ENCODE measurements around the gene WDR87. TPM values are rescaled to one million over a fixed set of nuclear protein-coding genes. Genes with fewer than 3 reads are reported as not detected.

WDR87 gene
- total and polyA plus RNA-seq, 2 of the 8 experiments (the other 6 are each of a cell fraction or from before 2014, with no cell fraction given) = not detected

DNA sequence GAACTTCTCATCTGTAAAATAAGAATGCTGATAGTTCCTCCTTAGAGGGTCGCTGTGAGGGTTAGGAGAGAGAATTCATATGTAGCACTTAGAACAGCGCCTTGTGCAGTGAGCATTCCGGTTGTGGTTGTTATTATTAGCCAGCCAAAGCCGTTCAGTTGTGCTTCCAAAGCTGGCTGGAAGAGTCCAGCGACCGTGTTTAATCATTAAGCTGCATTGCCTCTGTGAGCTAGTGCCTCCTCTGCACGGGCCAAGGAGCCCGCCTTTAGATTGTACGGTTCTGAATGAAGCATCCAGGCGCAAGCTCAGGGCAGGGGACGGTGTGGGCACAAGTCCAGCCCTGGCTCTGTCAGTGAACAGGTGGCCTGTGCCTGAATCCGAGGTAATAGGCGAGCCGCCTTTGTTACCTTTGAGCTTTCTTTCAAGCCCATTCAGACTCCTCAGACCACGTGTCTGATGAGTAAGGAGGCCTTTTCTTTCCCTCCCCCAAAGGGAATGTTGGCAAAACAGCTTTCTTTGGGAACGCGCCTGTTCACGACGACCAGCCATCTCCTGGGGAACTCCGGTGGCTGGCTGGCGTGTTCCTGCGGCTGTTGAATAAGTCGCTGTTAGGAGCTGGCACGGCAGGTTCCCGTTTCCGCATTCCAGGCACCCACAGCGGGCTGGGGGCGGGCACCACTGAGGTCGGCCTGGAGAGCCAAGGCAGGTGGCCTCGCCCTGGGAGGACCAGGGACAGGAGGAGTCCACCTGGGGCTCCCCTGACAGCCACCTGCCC, 25.7 kb upstream of the WDR87 start:
- Histone ChIP-seq H4K8ac (ENCODE audit: extremely low read depth, insufficient read depth, low read length) (peak overlapping the region; percentile 81), H3K79me2 (ENCODE audit: control insufficient read depth in 1 of 2, insufficient read depth in 2 of 2, low read length in 2 of 2) (peaks cover 7 to 66% of the 10 kb centered on the region in 2 experiments), H3K4ac (replicated peaks; ENCODE audit: insufficient read length, low read depth, low read length) (peak overlapping the region; percentile 84), H2AFZ (ENCODE audit: low read length) (no peak overlapping the region), H3K56ac (replicated peaks; ENCODE audit: insufficient read length, low read depth, low read length) (peak overlapping the region; percentile 78), H3K4me2 (ENCODE audit: insufficient read depth in 1 of 2, low read depth in 2 of 2, low read length in 2 of 2) (peak overlapping the region; percentile 71 to 77), H2BK5ac (ENCODE audit: low read depth, low read length) (peak overlapping the region; percentile 91), H3K9me3 (ENCODE audit: insufficient read depth in 2 of 2, low read depth in 1 of 2, low read length in 1 of 2) (peaks cover 3 to 9% of the 10 kb centered on the region in 2 experiments; a peak in 2 of 4 replicates), H2BK12ac (ENCODE audit: low read depth, low read length) (peak overlapping the region; percentile 99), H3K18ac (ENCODE audit: extremely low read depth, low read length) (peak overlapping the region; percentile 92), H4K5ac (ENCODE audit: insufficient read length, low read depth, low read length) (peak overlapping the region; percentile 64), H3K27ac (ENCODE audit: low read depth, low read length) (peak overlapping the region; percentile 91), H3K23me2 (ENCODE audit: low read depth, low read length) (peaks cover 8% of the 10 kb centered on the region; the same call in 1 of the 2 replicates), H4K91ac (replicated peaks; ENCODE audit: insufficient read length, low read length) (peak overlapping the region; percentile 98), H2AK5ac (ENCODE audit: low read depth, low read length) (peak overlapping the region; percentile 72), H3K4me1 (replicated peaks in 1 of 4; ENCODE audit: control insufficient read depth in 3 of 4, insufficient read depth in 4 of 4, low read length in 3 of 4) (peaks cover 25 to 39% (median 33%) of the 10 kb centered on the region in 4 experiments), H2BK15ac (ENCODE audit: low read length) (peak overlapping the region; percentile 88; the same call in 1 of the 2 replicates), H2BK20ac (ENCODE audit: low read length) (peak overlapping the region; percentile 29), H4K20me1 (replicated peaks in 1 of 2; ENCODE audit: control insufficient read depth in 1 of 2, insufficient read depth in 2 of 2, low read length in 2 of 2) (peaks cover 0 to 1% of the 10 kb centered on the region in 2 experiments), H3K27me3 (replicated peaks in 1 of 4; ENCODE audit: control insufficient read depth in 3 of 4, extremely low read depth in 1 of 4, insufficient read depth in 3 of 4, low read length in 3 of 4) (no peaks in the 10 kb centered on the region), H3K36me3 (ENCODE audit: control insufficient read depth in 2 of 4, insufficient read depth in 4 of 4, low read length in 3 of 4) (peaks cover 0 to 9% (median 4%) of the 10 kb centered on the region in 4 experiments; a peak in 2 of 8 replicates), H2BK120ac (replicated peaks; ENCODE audit: low read depth, low read length) (peak overlapping the region; percentile 94), H3K14ac (ENCODE audit: insufficient read length) (no peak overlapping the region), H3K9ac (replicated peaks in 1 of 4; ENCODE audit: extremely low read depth in 1 of 4, low read depth in 3 of 4, low read length in 3 of 4) (peak overlapping the region in 3 of 4 experiments; percentile 50 to 70 (median 68); a peak in 5 of 7 replicates), H3K23ac (ENCODE audit: insufficient read length) (no peak overlapping the region), H3K79me1 (ENCODE audit: low read depth, low read length) (peaks cover 38% of the 10 kb centered on the region), H3K4me3 (ENCODE audit: extremely low read depth in 1 of 4, insufficient read depth in 2 of 4, low read depth in 3 of 4, low read length in 4 of 4) (peak overlapping the region; percentile 21 to 52 (median 28); a peak in 7 of 8 replicates)
- WGBS, 2 experiments (ENCODE audit: extremely low coverage in 1 of 2, insufficient coverage in 1 of 2, insufficient read length in 1 of 2, insufficient replicate concordance in 2 of 2, low coverage in 1 of 2, low lambda C conversion rate in 2 of 2, missing lambda C conversion rate in 1 of 2) = 9% methylated on average over 30 of the region's 30 CpGs; no CpG with 5 or more reads in 1 of the 2 experiments
- POLR2A ChIA-PET (ENCODE audit: partially characterized antibody) = interaction anchor here (0.9 to 4.3 kb wide), 15 partner anchors 8 to 425 kb away, joined by 3 to 37 read pairs (median 5); partner anchors contain the start of genes SIPA1L3, WDR87 and ZNF793
- FAIRE-seq (peak; percentile 81), DNase-seq (ENCODE audit: low read depth in 1 of 2, low spot score in 2 of 2) (peak; percentile 70 to 78)
- CTCF ChIA-PET (ENCODE audit: partially characterized antibody) = interaction anchor here (0.6 to 4.3 kb wide), 14 partner anchors 9 to 185 kb away, joined by 3 to 24 read pairs (median 4); partner anchors contain the start of genes SIPA1L3 and WDR87
- peak; percentile 25; the same call in 1 of the 2 replicates for TF ChIP-seq JUND (IDR thresholded peaks at IDR 0.05; ENCODE audit: low read length)
- peak; percentile 86 for TF ChIP-seq CTBP2 (IDR thresholded peaks at IDR 0.05; ENCODE audit: borderline replicate concordance, insufficient read depth, insufficient read length, low read length)
- TF ChIP-seq SP1 (IDR thresholded peaks at IDR 0.05; ENCODE audit: low read depth, low read length) = peak; percentile 34; the same call in 1 of the 2 replicates
- peak in 1 of 2 experiments; percentile 76; a peak in 1 of 4 replicates for TF ChIP-seq SIN3A (conservative IDR thresholded peaks at IDR 0.05 in 1 of 2, IDR thresholded peaks at IDR 0.05 in 1 of 2; ENCODE audit: low read depth in 1 of 2, low read length in 2 of 2)
- TF ChIP-seq CREB1 (IDR thresholded peaks at IDR 0.05) = no peak
- TF ChIP-seq, protein P1, sequence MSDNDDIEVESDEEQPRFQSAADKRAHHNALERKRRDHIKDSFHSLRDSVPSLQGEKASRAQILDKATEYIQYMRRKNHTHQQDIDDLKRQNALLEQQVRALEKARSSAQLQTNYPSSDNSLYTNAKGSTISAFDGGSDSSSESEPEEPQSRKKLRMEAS (IDR thresholded peaks at IDR 0.05) = peak; percentile 91
- TF ChIP-seq RNF2 (IDR thresholded peaks at IDR 0.05; ENCODE audit: borderline replicate concordance, low read depth, low read length, missing control alignments, poor library complexity, severe bottlenecking) = no peak
- no peak for TF ChIP-seq NANOG (IDR thresholded peaks at IDR 0.05; ENCODE audit: insufficient read depth, low read depth, low read length, poor library complexity, severe bottlenecking)
- peak; percentile 96 for TF ChIP-seq RBBP5 (IDR thresholded peaks at IDR 0.05; ENCODE audit: borderline replicate concordance, low read depth, low read length)

Measured in H1 (cell line).